ENCODE results near the gene PLXND1.

PLXND1 gene

GRCh38 chr3:129563850-129564535, 42.5 kb downstream of the PLXND1 start:
- H3K27ac ChIP-seq = peak overlapping the region; percentile 58 to 89
- DNase-seq (ENCODE audit: low spot score) = no peak
- TF ChIP-seq CTCF (IDR thresholded peaks at IDR 0.05) = no peak
- no peak overlapping the region for H3K4me3 ChIP-seq

- DNase-seq (ENCODE audit: low spot score) = no peak
- Histone ChIP-seq H3K27ac (peak overlapping the region in 1 of 2 donors; percentile 89), H3K4me3 (no peak overlapping the region)
- no peak for TF ChIP-seq CTCF (IDR thresholded peaks at IDR 0.05)
Measured at GRCh38 chr3:129563332-129563731, 43.1 kb downstream of the PLXND1 start.

- no peak for TF ChIP-seq CTCF (IDR thresholded peaks at IDR 0.05)
- no peak for DNase-seq (ENCODE audit: low spot score)
Measured at GRCh38 chr3:129562803-129563202, 43.7 kb downstream of the PLXND1 start.

GRCh38 chr3:129561619-129562248, 44.7 kb downstream of the PLXND1 start:
- TF ChIP-seq CTCF (IDR thresholded peaks at IDR 0.05) = no peak
- no peak overlapping the region for H3K4me3 ChIP-seq
- no peak for DNase-seq (ENCODE audit: low spot score)
- peak overlapping the region; percentile 89 for H3K27ac ChIP-seq

More at GRCh38 chr3:129562803-129563202, 43.7 kb downstream of the PLXND1 start:
- Histone ChIP-seq H3K27ac (peak overlapping the region in 1 of 2 donors; percentile 89), H3K4me3 (no peak overlapping the region)

GRCh38 chr3:129560911-129561594, 45.4 kb downstream of the PLXND1 start:
- peak overlapping the region; percentile 42 for H3K4me3 ChIP-seq
- DNase-seq (ENCODE audit: low spot score) = peak; percentile 93

GRCh38 chr3:129560269-129560787, 46.1 kb downstream of the PLXND1 start:
- no peak for TF ChIP-seq CTCF (IDR thresholded peaks at IDR 0.05)
- peak; percentile 91 for DNase-seq (ENCODE audit: low spot score)
- peak overlapping the region; percentile 89 for H3K27ac ChIP-seq

More at GRCh38 chr3:129560911-129561594, 45.4 kb downstream of the PLXND1 start:
- peak overlapping the region; percentile 89 for H3K27ac ChIP-seq
- no peak for TF ChIP-seq CTCF (IDR thresholded peaks at IDR 0.05)

More at GRCh38 chr3:129560269-129560787, 46.1 kb downstream of the PLXND1 start:
- H3K4me3 ChIP-seq = peak overlapping the region; percentile 42
